Measurements from ENCODE around the gene NOX5. TPM values are rescaled to one million over a fixed set of nuclear protein-coding genes. Genes with fewer than 3 reads are reported as not detected.
A peak's percentile ranks its signal among the peaks of the same experiment; 100 is the strongest.

Gene NOX5
- total RNA-seq, 1 donor from 2014 or later, result not detected

DNA sequence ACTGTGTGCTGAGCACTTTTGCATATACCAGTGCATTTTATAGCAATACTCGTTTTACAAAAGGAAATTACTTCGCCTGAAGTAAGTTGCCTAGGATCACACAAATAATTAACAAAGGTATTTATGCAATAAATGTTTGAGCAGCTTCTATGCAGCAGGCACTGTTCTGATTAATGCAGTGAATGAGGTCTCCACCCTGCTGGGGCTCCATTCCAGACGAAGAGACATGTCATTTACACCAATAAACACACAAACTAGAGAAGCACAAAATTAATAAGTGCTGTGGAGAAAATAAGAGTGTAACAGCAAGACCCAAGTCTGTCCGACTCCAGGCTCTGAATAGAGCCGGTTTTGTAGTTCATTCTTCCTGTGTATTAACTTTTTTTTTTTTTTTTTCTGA, 17.5 kb downstream of the NOX5 start:
- Mint-ChIP-seq H3K9me3 (no peaks in the 10 kb centered on the region), H3K27ac (ENCODE audit: unreplicated experiment) (no peak overlapping the region), H3K4me3 (no peak overlapping the region), H3K4me1 (peaks cover 4% of the 10 kb centered on the region), H3K27me3 (ENCODE audit: low read depth) (peaks cover 5% of the 10 kb centered on the region), H3K36me3 (ENCODE audit: low read depth) (no peaks in the 10 kb centered on the region)
- DNase-seq (ENCODE audit: low read depth, low spot score), result no peak
- TF ChIP-seq, protein P1, sequence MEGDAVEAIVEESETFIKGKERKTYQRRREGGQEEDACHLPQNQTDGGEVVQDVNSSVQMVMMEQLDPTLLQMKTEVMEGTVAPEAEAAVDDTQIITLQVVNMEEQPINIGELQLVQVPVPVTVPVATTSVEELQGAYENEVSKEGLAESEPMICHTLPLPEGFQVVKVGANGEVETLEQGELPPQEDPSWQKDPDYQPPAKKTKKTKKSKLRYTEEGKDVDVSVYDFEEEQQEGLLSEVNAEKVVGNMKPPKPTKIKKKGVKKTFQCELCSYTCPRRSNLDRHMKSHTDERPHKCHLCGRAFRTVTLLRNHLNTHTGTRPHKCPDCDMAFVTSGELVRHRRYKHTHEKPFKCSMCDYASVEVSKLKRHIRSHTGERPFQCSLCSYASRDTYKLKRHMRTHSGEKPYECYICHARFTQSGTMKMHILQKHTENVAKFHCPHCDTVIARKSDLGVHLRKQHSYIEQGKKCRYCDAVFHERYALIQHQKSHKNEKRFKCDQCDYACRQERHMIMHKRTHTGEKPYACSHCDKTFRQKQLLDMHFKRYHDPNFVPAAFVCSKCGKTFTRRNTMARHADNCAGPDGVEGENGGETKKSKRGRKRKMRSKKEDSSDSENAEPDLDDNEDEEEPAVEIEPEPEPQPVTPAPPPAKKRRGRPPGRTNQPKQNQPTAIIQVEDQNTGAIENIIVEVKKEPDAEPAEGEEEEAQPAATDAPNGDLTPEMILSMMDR (conservative IDR thresholded peaks at IDR 0.05), result no peak

DNA sequence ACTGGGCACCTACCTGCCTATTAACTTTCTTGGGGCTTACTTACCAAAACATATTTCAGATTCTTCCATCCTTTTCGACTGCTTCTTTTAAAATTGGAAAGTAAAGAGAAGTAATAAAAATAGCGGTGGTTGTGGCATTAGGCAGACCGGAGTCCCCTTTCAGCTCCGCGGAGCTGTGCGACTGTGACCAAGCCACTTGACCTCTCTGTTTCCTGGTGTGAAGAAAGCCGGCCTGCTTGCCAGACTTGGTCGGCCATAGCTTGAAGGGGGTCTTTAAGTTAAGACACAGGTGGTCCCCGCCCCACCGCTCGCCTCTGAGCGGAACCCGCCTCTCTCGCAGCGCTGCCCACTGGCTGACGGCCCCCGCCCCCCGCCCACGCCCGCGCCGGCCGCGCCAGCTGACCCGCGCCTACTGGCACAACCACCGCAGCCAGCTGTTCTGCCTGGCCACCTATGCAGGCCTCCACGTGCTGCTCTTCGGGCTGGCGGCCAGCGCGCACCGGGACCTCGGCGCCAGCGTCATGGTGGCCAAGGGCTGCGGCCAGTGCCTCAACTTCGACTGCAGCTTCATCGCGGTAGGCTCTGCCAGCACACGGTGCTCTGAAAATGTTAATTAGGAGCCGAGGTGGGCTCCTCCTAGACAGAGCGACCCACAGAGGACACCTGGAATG, 18.3 kb downstream of the NOX5 start:
- H3K9me3 Mint-ChIP-seq, result no peaks in the 10 kb centered on the region
- DNase-seq (ENCODE audit: low read depth, low spot score), result no peak
- H3K4me1 Mint-ChIP-seq, result peaks cover 4% of the 10 kb centered on the region
- TF ChIP-seq, protein P1 (conservative IDR thresholded peaks at IDR 0.05), result no peak
- no peak overlapping the region for H3K27ac Mint-ChIP-seq (ENCODE audit: unreplicated experiment)
- H3K4me3 Mint-ChIP-seq, result no peak overlapping the region
- H3K36me3 Mint-ChIP-seq (ENCODE audit: low read depth), result no peaks in the 10 kb centered on the region
- H3K27me3 Mint-ChIP-seq (ENCODE audit: low read depth), result peaks cover 5% of the 10 kb centered on the region

DNA sequence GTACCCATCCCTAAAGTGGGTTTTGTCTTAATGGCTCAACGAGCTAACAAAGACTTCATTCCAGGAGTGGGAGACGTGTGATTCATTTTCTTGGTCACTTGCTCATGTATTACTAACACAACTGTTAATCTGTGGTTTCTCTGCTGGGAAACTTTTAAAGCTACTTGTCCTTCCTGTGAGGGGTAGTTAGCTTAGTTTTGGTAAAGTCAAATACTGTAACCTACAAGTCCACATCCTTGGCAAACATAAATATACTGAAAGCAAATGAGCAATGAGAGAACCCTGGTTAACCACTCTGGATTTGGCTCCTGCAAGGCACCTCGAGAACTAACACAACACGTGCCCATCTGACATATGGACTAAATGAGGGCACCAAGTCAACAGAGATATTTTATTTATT, 19.9 kb downstream of the NOX5 start:
- H3K4me3 Mint-ChIP-seq, result no peak overlapping the region
- no peak for DNase-seq (ENCODE audit: low read depth, low spot score)
- H3K27me3 Mint-ChIP-seq (ENCODE audit: low read depth), result peaks cover 5% of the 10 kb centered on the region
- H3K36me3 Mint-ChIP-seq (ENCODE audit: low read depth), result no peaks in the 10 kb centered on the region
- no peak overlapping the region for H3K27ac Mint-ChIP-seq (ENCODE audit: unreplicated experiment)
- TF ChIP-seq, protein P1 (conservative IDR thresholded peaks at IDR 0.05), result no peak
- H3K4me1 Mint-ChIP-seq, result peaks cover 4% of the 10 kb centered on the region
- no peaks in the 10 kb centered on the region for H3K9me3 Mint-ChIP-seq

DNA sequence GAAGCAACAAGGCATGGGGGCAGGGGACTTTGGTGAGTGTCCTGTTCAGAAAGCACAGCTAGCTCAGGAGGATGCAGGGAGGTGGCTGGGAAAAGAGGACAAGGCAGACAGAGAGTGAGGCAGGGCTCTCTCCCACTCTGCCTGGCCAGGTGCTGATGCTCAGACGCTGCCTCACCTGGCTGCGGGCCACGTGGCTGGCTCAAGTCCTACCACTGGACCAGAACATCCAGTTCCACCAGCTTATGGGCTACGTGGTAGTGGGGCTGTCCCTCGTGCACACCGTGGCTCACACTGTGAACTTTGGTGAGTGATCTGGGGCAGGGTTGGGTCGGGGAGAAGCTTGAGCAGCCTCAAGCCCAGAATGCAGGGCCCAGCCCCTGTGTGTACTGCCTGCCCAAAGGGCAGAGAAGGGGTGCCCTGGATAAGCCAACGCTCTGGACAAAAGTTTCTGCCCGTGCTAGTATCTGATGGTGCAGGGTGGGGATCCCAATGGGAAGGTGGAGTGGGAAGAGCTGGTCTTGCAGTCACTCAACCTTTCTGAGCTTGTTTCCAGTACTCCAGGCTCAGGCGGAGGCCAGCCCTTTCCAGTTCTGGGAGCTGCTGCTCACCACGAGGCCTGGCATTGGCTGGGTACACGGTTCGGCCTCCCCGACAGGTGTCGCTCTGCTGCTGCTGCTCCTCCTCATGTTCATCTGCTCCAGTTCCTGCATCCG, 20.9 kb downstream of the NOX5 start:
- no peaks in the 10 kb centered on the region for H3K9me3 Mint-ChIP-seq
- peaks cover 5% of the 10 kb centered on the region for H3K27me3 Mint-ChIP-seq (ENCODE audit: low read depth)
- H3K4me3 Mint-ChIP-seq, result no peak overlapping the region
- peak; percentile 22 for DNase-seq (ENCODE audit: low read depth, low spot score)
- peaks cover 4% of the 10 kb centered on the region for H3K4me1 Mint-ChIP-seq
- H3K27ac Mint-ChIP-seq (ENCODE audit: unreplicated experiment), result no peak overlapping the region
- no peaks in the 10 kb centered on the region for H3K36me3 Mint-ChIP-seq (ENCODE audit: low read depth)
- TF ChIP-seq, protein P1 (conservative IDR thresholded peaks at IDR 0.05), result peak; percentile 29

DNA sequence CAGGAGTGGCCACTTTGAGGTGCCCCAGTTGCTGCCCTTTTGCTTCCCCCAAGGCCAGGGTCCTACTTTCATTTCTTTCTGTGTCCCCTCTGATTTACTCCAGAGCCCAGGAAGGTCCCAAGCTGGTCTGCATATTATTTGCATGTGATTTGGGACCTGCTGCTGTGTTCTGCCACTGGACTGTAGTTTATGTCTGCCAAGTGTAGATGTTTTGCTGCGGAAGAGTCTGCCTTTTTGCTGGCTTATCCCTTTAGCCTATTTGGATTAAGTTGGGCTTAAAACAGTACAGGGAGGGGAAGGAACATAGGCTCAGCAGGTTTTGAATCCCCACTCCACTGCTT, 21.4 kb downstream of the NOX5 start:
- Mint-ChIP-seq H3K27me3 (ENCODE audit: low read depth) (peaks cover 5% of the 10 kb centered on the region), H3K9me3 (no peaks in the 10 kb centered on the region), H3K4me3 (no peak overlapping the region), H3K27ac (ENCODE audit: unreplicated experiment) (no peak overlapping the region), H3K4me1 (peaks cover 3% of the 10 kb centered on the region), H3K36me3 (ENCODE audit: low read depth) (no peaks in the 10 kb centered on the region)
- no peak for DNase-seq (ENCODE audit: low read depth, low spot score)
- TF ChIP-seq, protein P1 (conservative IDR thresholded peaks at IDR 0.05), result no peak

All from neural crest cell (in vitro differentiated cells).